ENCODE measurements around the gene DHFR2.
"Not testable (repeated sequence)": the region's sequence is repeated elsewhere in the genome, so short reads cannot be mapped to it uniquely, and the experiment has no call there.

- not testable (repeated sequence) for TF ChIP-seq CTCF (conservative IDR thresholded peaks at IDR 0.05; ENCODE audit: low read depth, low read length); EZH2 (IDR thresholded peaks at IDR 0.05; ENCODE audit: borderline replicate concordance, low read depth, low read length, poor library complexity, severe bottlenecking)
Measured at GRCh38 chr3:94080552-94080951, 17.8 kb upstream of the DHFR2 start.
